Measurements from ENCODE around the gene WSCD1. TPM values are rescaled to one million over a fixed set of nuclear protein-coding genes. Genes with fewer than 3 reads are reported as not detected.

The WSCD1 gene
- polyA plus RNA-seq, 1 experiment: 0.20 TPM

- no peak for TF ChIP-seq CTCF (IDR thresholded peaks at IDR 0.05; ENCODE audit: low read depth, low read length)
- H3K27ac ChIP-seq (ENCODE audit: low read depth, low read length): no peak overlapping the region
- H3K4me3 ChIP-seq (ENCODE audit: low read depth, low read length): no peak overlapping the region
- POLR2A ChIA-PET: no interaction called here
- H3K27me3 ChIP-seq (ENCODE audit: control insufficient read depth, insufficient read depth, low read length): peaks cover 15% of the 10 kb centered on the region
- DNase-seq (ENCODE audit: low read depth, low spot score): no peak
- CTCF ChIA-PET: no interaction called here
- peaks cover 3% of the 10 kb centered on the region; the same call in 1 of the 2 replicates for H3K9me3 ChIP-seq (ENCODE audit: control insufficient read depth, insufficient read depth, low read length)
Measured at GRCh38 chr17:6065351-6065750, 4.8 kb upstream of the WSCD1 start.

- ChIA-PET POLR2A (no interaction called here), CTCF (no interaction called here)
- peaks cover under 1% of the 10 kb centered on the region; the same call in 1 of the 2 replicates for H3K9me3 ChIP-seq (ENCODE audit: control insufficient read depth, insufficient read depth, low read length)
- no peak for DNase-seq (ENCODE audit: low read depth, low spot score)
- H3K27ac ChIP-seq (ENCODE audit: low read depth, low read length): no peak overlapping the region
- no peak for TF ChIP-seq CTCF (IDR thresholded peaks at IDR 0.05; ENCODE audit: low read depth, low read length)
- peaks cover 21% of the 10 kb centered on the region for H3K27me3 ChIP-seq (ENCODE audit: control insufficient read depth, insufficient read depth, low read length)
- H3K4me3 ChIP-seq (ENCODE audit: low read depth, low read length): no peak overlapping the region
Measured at GRCh38 chr17:6066183-6066948, 3.8 kb upstream of the WSCD1 start.

GRCh38 chr17:6067060-6067459 is 3.1 kb upstream of the WSCD1 start:
- POLR2A ChIA-PET: no interaction called here
- no peak for TF ChIP-seq CTCF (IDR thresholded peaks at IDR 0.05; ENCODE audit: low read depth, low read length)
- Histone ChIP-seq H3K4me3 (ENCODE audit: low read depth, low read length) (no peak overlapping the region), H3K27me3 (ENCODE audit: control insufficient read depth, insufficient read depth, low read length) (peaks cover 28% of the 10 kb centered on the region), H3K9me3 (ENCODE audit: control insufficient read depth, insufficient read depth, low read length) (no peaks in the 10 kb centered on the region; the same call in 1 of the 2 replicates), H3K27ac (ENCODE audit: low read depth, low read length) (no peak overlapping the region)
- no peak for DNase-seq (ENCODE audit: low read depth, low spot score)
- CTCF ChIA-PET: interaction anchor here (0.7 kb wide), 1 partner anchor 322 kb away, joined by 3 read pairs; no protein-coding TSS in a partner anchor

GRCh38 chr17:6070430-6070912 is 292 bp downstream of the WSCD1 start:
- CTCF ChIA-PET: no interaction called here

More at GRCh38 chr17:6070430-6070912, 292 bp downstream of the WSCD1 start:
- DNase-seq (ENCODE audit: low read depth, low spot score): no peak
- Histone ChIP-seq H3K4me3 (ENCODE audit: low read depth, low read length) (no peak overlapping the region), H3K9me3 (ENCODE audit: control insufficient read depth, insufficient read depth, low read length) (no peaks in the 10 kb centered on the region; the same call in 1 of the 2 replicates), H3K27me3 (ENCODE audit: control insufficient read depth, insufficient read depth, low read length) (peaks cover 30% of the 10 kb centered on the region), H3K27ac (ENCODE audit: low read depth, low read length) (no peak overlapping the region)
- no peak for TF ChIP-seq CTCF (IDR thresholded peaks at IDR 0.05; ENCODE audit: low read depth, low read length)
- POLR2A ChIA-PET: no interaction called here
